A549 (cell line): ENCODE measurements around the gene MOCS1. TPM values are rescaled to one million over a fixed set of nuclear protein-coding genes. Genes with fewer than 3 reads are reported as not detected.
A peak's percentile ranks its signal among the peaks of the same experiment; 100 is the strongest.

Experiments
- ATAC-seq, 2 experiments: fragments of 200-7000 bp in 1 of 2; fragments of >200 bp in 1 of 2; cut with Nextera tagmentation in 1 of 2; cut with Tn5 transposase in 1 of 2; 3 replicates each; pipeline versions ENCODE4 v1.8.0 to v1.9.1; 2018 to 2020; ENCODE audit warnings: mild to moderate bottlenecking in 1 of 2, moderate library complexity in 1 of 2
- CTCF ChIA-PET: fragments of 300-600 bp; sonication (Branson Sonifier 250); formaldehyde crosslinking; extraction: SDS; loops from one replicate; lab custom pipeline; 2021; ENCODE audit warnings: antibody characterized with exemption, inconsistent platforms; lab: Yijun Ruan, JAX
- POLR2A ChIA-PET: fragments of 350-600 bp; formaldehyde crosslinking; extraction: SDS; loops from one replicate; lab custom pipeline; 2021; ENCODE audit warnings: antibody characterized with exemption, inconsistent platforms; lab: Yijun Ruan, JAX
- DNase-seq, 2 experiments: peaks; one replicate each; pipeline versions ENCODE4 v3.0.0 to v3.0.0-alpha.2; 2011 to 2016; ENCODE audit warnings: low read depth in 1 of 2, low spot score in 1 of 2
- FAIRE-seq: peaks from 2 replicates; lab custom pipeline; 2011; peaks lifted over from hg19 to GRCh38; lab: Jason Lieb, UNC
- H3K27ac ChIP-seq, 2 experiments: fragments of >200 bp; sonication (Bioruptor Twin); formaldehyde crosslinking; 3 replicates each; pipeline ENCODE4 v1.5.1; 2016 to 2017
- H3K4me1 ChIP-seq: fragments of >200 bp; sonication (Bioruptor Twin); formaldehyde crosslinking; 3 replicates; pipeline ENCODE4 v1.6.1; 2016
- H3K4me2 ChIP-seq: fragments of >200 bp; sonication (Bioruptor Twin); formaldehyde crosslinking; 3 replicates; pipeline ENCODE4 v1.6.1; 2016
- H3K4me3 ChIP-seq: fragments of >200 bp; sonication (Bioruptor Twin); formaldehyde crosslinking; 3 replicates; pipeline ENCODE4 v1.5.1; 2016
- H3K9me3 ChIP-seq: fragments of >200 bp; sonication (Bioruptor Twin); formaldehyde crosslinking; 3 replicates; pipeline ENCODE4 v1.6.1; 2016
- CHD2 ChIP-seq: fragments of 150-350 bp; IDR thresholded peaks from 2 replicates; pipeline ENCODE4 v1.6.1; 2014; ENCODE audit warnings: low read length; ENCODE audit not compliant: partially characterized antibody
- EP300 ChIP-seq, 2 experiments: fragments of >200 bp; sonication (Bioruptor Twin); formaldehyde crosslinking; IDR thresholded peaks; 2 replicates in 1 of 2; 3 replicates in 1 of 2; pipeline ENCODE4 v1.6.1; 2016 to 2017
- ESRRA ChIP-seq: fragments of 150-350 bp; IDR thresholded peaks from 2 replicates; pipeline ENCODE4 v1.6.1; 2014; ENCODE audit warnings: mild to moderate bottlenecking, low read length, borderline replicate concordance
- GATA3 ChIP-seq: IDR thresholded peaks from 2 replicates; pipeline ENCODE4 v1.6.1; 2012; ENCODE audit warnings: borderline replicate concordance
- HES2 ChIP-seq: fragments of >200 bp; sonication (Bioruptor Twin); formaldehyde crosslinking; IDR thresholded peaks from 2 replicates; pipeline ENCODE4 v1.6.1; 2016
- HOXA7 ChIP-seq: fragments of 250-450 bp; sonication (Bioruptor Pico); IDR thresholded peaks from 2 replicates; pipeline ENCODE4 v1.5.0; 2020; ENCODE audit warnings: mild to moderate bottlenecking, moderate library complexity
- HOXB5 ChIP-seq: fragments of 250-450 bp; sonication (Bioruptor Pico); IDR thresholded peaks from 2 replicates; pipeline ENCODE4 v1.5.0; 2020; ENCODE audit warnings: mild to moderate bottlenecking, moderate library complexity
- JUNB ChIP-seq: fragments of >200 bp; sonication (Bioruptor Twin); formaldehyde crosslinking; IDR thresholded peaks from 2 replicates; pipeline ENCODE4 v1.6.1; 2016
- KDM1A ChIP-seq: fragments of 200-600 bp; sonication (generic); IDR thresholded peaks from 2 replicates; pipeline ENCODE4 v1.6.1; 2016; ENCODE audit warnings: low read depth, mild to moderate bottlenecking
- MYC ChIP-seq: IDR thresholded peaks from 2 replicates; pipeline ENCODE4 v1.6.1; 2012; ENCODE audit warnings: mild to moderate bottlenecking, inconsistent platforms, low read length, improper control_type of control experiment, borderline replicate concordance
- NFE2L2 ChIP-seq: fragments of 150-350 bp; conservative IDR thresholded peaks from 2 replicates; pipeline ENCODE4 v1.6.1; 2014; ENCODE audit warnings: low read length
- NPAS2 ChIP-seq: fragments of 250-450 bp; sonication (Bioruptor Pico); IDR thresholded peaks from 2 replicates; pipeline ENCODE4 v1.8.0; 2022; ENCODE audit warnings: mild to moderate bottlenecking, moderate library complexity, borderline replicate concordance
- PBX3 ChIP-seq: IDR thresholded peaks from 2 replicates; pipeline ENCODE4 v1.6.1; 2012
- POLR2AphosphoS2 ChIP-seq: conservative IDR thresholded peaks from 2 replicates; pipeline ENCODE4 v1.6.1; 2012; ENCODE audit warnings: low read length, improper control_type of control experiment, inconsistent platforms
- RARB ChIP-seq: fragments of 250-450 bp; sonication (Bioruptor Pico); IDR thresholded peaks from 2 replicates; pipeline ENCODE4 v1.8.0; 2021; ENCODE audit warnings: mild to moderate bottlenecking, moderate library complexity
- REST ChIP-seq: fragments of 200-600 bp; sonication (generic); IDR thresholded peaks from 2 replicates; pipeline ENCODE4 v1.6.1; 2016; ENCODE audit warnings: antibody characterized with exemption, mild to moderate bottlenecking, moderate library complexity
- RFX5 ChIP-seq: fragments of 450-650 bp; IDR thresholded peaks from 2 replicates; pipeline ENCODE4 v1.7.1; 2014; ENCODE audit warnings: antibody characterized with exemption, mild to moderate bottlenecking, moderate library complexity
- TP53 ChIP-seq: fragments of 250-450 bp; sonication (Bioruptor Pico); IDR thresholded peaks from 2 replicates; pipeline ENCODE4 v1.5.0; 2021; ENCODE audit warnings: mild to moderate bottlenecking, moderate library complexity
- USF2 ChIP-seq: fragments of 450-650 bp; IDR thresholded peaks from 2 replicates; pipeline ENCODE4 v1.6.1; 2014; ENCODE audit warnings: antibody characterized with exemption
- ZFP36 ChIP-seq: fragments of 450-650 bp; IDR thresholded peaks from 2 replicates; pipeline ENCODE4 v1.6.1; 2014; ENCODE audit warnings: borderline replicate concordance; ENCODE audit not compliant: partially characterized antibody
- ZSCAN20 ChIP-seq: fragments of 250-450 bp; sonication (Bioruptor Pico); IDR thresholded peaks from 2 replicates; pipeline ENCODE4 v1.8.0; 2022; ENCODE audit warnings: mild to moderate bottlenecking, moderate library complexity
- WGBS: methylation state at CpG from one replicate; pipeline ENCODE4 v1.1.6; 2017; ENCODE audit errors: missing lambda C conversion rate; 5-methylcytosine and 5-hydroxymethylcytosine counted together
- polyA plus RNA-seq, 4 experiments: library from polyadenylated mRNA; depleted of rRNA in 3 of 4; stranded (reverse); fragments of >200 nt; fragmentation: RNase III in 1 of 4; extraction: RNeasy Plus Mini Kit Qiagen cat#74134 plus additional on column Dnase treatment in 1 of 4; gene quantifications; 2 replicates in 3 of 4; 3 replicates in 1 of 4; pipeline ENCODE4 v1.2.3, GENCODE V29; 2011 to 2017
- TF ChIP-seq, protein P1 (sequence below): fragments of 150-350 bp; IDR thresholded peaks from 2 replicates; pipeline ENCODE4 v1.6.1; 2014; ENCODE audit warnings: low read depth, mild to moderate bottlenecking, low read length

MOCS1 gene
- polyA plus RNA-seq, 2 of the 4 experiments (the other 2 are of a cell fraction): 0.68 to 1.8 TPM

DNA sequence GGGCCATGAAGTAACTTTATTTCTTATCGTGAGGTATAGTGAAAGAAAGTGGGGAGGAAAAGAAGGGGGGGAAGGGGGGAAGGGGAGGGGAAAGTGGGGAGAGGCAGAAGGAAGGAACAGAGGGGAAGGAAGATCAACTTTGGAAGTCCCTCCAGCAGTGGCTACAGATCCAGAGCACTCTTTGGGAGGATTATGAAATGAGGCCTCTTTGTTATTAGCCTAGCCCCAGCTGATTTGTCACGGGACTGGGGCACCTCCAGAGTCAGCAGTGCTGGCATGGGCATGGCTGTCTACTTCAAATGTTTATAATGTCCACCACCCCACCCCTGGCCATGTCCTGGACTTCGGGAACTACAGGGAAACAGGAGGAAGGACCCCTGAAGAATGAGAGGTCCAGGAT is 7.6 kb downstream of the MOCS1 start:
- FAIRE-seq: no peak
- ATAC-seq: no peak
- no peak overlapping the region for H3K4me2 ChIP-seq

DNA sequence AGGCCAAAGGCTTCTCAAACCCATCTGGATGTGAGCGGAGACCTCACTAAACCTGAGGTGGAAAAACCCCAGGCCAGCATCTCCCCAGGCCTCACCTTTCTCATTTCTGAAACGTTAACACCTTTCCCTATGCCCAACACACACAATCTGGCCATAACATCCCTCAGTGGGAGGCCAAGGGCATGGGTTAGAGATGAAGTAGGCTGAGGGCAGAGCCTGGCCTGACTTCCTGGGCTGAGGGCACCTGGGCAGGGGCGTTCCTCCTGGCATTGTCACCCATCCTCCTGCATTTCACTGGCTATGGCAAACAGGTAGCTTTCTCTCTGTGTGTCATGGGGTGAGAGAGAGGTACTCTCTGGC is 8.4 kb downstream of the MOCS1 start:
- POLR2A ChIA-PET: no interaction called here
- DNase-seq (no peak), ATAC-seq (peak in 1 of 2 experiments; percentile 30; a peak in 1 of 6 replicates), FAIRE-seq (no peak)
- no peaks in the 10 kb centered on the region for H3K4me1 ChIP-seq
- H3K4me3 ChIP-seq: no peak overlapping the region
- CTCF ChIA-PET: no interaction called here
- TF ChIP-seq, protein P1, sequence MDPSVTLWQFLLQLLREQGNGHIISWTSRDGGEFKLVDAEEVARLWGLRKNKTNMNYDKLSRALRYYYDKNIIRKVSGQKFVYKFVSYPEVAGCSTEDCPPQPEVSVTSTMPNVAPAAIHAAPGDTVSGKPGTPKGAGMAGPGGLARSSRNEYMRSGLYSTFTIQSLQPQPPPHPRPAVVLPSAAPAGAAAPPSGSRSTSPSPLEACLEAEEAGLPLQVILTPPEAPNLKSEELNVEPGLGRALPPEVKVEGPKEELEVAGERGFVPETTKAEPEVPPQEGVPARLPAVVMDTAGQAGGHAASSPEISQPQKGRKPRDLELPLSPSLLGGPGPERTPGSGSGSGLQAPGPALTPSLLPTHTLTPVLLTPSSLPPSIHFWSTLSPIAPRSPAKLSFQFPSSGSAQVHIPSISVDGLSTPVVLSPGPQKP: no peak
- TF ChIP-seq USF2 (no peak), POLR2AphosphoS2 (no peak), MYC (no peak), CHD2 (no peak), RARB (CRISPR knock-in tag) (no peak), HOXA7 (CRISPR knock-in tag) (no peak), JUNB (no peak), KDM1A (no peak), NFE2L2 (no peak), HES2 (no peak)
- no peak overlapping the region for H3K27ac ChIP-seq
- H3K9me3 ChIP-seq: no peaks in the 10 kb centered on the region
- no peak overlapping the region for H3K4me2 ChIP-seq
- WGBS: 58% methylated on average over 3 of the region's 3 CpGs

More for the DNA sequence above, 7.6 kb downstream of the MOCS1 start:
- Histone ChIP-seq H3K4me1 (no peaks in the 10 kb centered on the region), H3K27ac (no peak overlapping the region), H3K4me3 (no peak overlapping the region), H3K9me3 (no peaks in the 10 kb centered on the region)
- ChIA-PET CTCF (no interaction called here), POLR2A (no interaction called here)
- no peak for DNase-seq
- no peak for TF ChIP-seq GATA3
- TF ChIP-seq ESRRA: no peak
- no peak for TF ChIP-seq TP53 (CRISPR knock-in tag)
- TF ChIP-seq RFX5: no peak
- no peak for TF ChIP-seq HOXB5
- TF ChIP-seq, protein P1: no peak
- TF ChIP-seq POLR2AphosphoS2: no peak
- TF ChIP-seq EP300 (IDR thresholded peaks at IDR 0.05): no peak
- no peak for TF ChIP-seq REST
- no peak for TF ChIP-seq NPAS2 (CRISPR knock-in tag)
- no peak for TF ChIP-seq ZFP36
- TF ChIP-seq ZSCAN20 (CRISPR knock-in tag): no peak
- no peak for TF ChIP-seq PBX3
- 66% methylated on average over 3 of the region's 3 CpGs for WGBS
